HCT116 (cell line): ENCODE results near the gene ANGEL1. TPM values are rescaled to one million over a fixed set of nuclear protein-coding genes. Genes with fewer than 3 reads are reported as not detected.

Experiments
- ATAC-seq: fragments of 200-7000 bp; cut with Tn5 transposase; 2 replicates; pipeline ENCODE4 v1.9.1; 2020; ENCODE audit warnings: mild to moderate bottlenecking, moderate library complexity
- BruUV-seq: library from RNA; stranded (reverse); fragments of 400-500 nt; replicated peaks from 2 replicates; lab custom pipeline; 2021; lab: Mats Ljungman, UMichigan
- CTCF ChIA-PET: fragments of 300-600 bp; sonication (Branson Sonifier 250); formaldehyde crosslinking; loops from one replicate; lab custom pipeline; 2021; ENCODE audit warnings: antibody characterized with exemption; lab: Charles Lee
- POLR2A ChIA-PET: fragments of 300-600, 350-600 bp; sonication (Branson Sonifier 250); formaldehyde crosslinking; loops from one replicate; lab custom pipeline; 2021; ENCODE audit warnings: antibody characterized with exemption; lab: Charles Lee
- RAD21 ChIA-PET, 2 experiments: fragments of 300-600 bp; sonication (Branson Sonifier 250); formaldehyde crosslinking; loops; one replicate each; lab custom pipeline; 2023; ENCODE audit warnings: low total read pairs in 2 of 2; ENCODE audit not compliant: uncharacterized antibody in 2 of 2, unreplicated experiment in 2 of 2, low non-redundant PET in 1 of 2; lab: Charles Lee
- DNase-seq: peaks from one replicate; pipeline ENCODE4 v3.0.0-alpha.2; 2010; ENCODE audit warnings: low read depth, low spot score
- H2AFZ ChIP-seq: fragments of 200-600 bp; shearing (Covaris generic), sonication (generic); 2 replicates; pipeline ENCODE4 v1.6.1; 2017; ENCODE audit warnings: low read depth, mixed run types, mixed read lengths, antibody characterized with exemption, low read length; ENCODE audit not compliant: poor library complexity, severe bottlenecking
- H3K27ac ChIP-seq: 2 replicates; pipeline ENCODE4 v1.5.1; 2012; ENCODE audit warnings: low read depth, low read length
- H3K27me3 ChIP-seq: fragments of 200-600 bp; sonication (generic); 2 replicates; pipeline ENCODE4 v1.6.1; 2016; ENCODE audit warnings: mixed run types, low read length, mixed read lengths; ENCODE audit not compliant: insufficient read depth
- H3K36me3 ChIP-seq, 2 experiments: fragments of 200-500 bp in 1 of 2; fragments of 200-600 bp in 1 of 2; sonication (Bioruptor generic) in 1 of 2; sonication (generic) in 1 of 2; 2 replicates each; pipeline versions ENCODE4 v1.5.1 to v1.6.1; 2014 to 2016; ENCODE audit warnings: low read length in 2 of 2, inconsistent platforms in 1 of 2, mixed read lengths in 1 of 2, mixed run types in 1 of 2; ENCODE audit not compliant: insufficient read depth in 2 of 2, control insufficient read depth in 1 of 2
- H3K4me1 ChIP-seq, 2 experiments: fragments of 200-600 bp in 1 of 2; sonication (generic) in 1 of 2; 2 replicates each; pipeline versions ENCODE4 v1.5.1 to v1.6.1; 2012 to 2017; ENCODE audit warnings: low read length in 2 of 2, inconsistent platforms in 1 of 2, mild to moderate bottlenecking in 1 of 2, mixed read lengths in 1 of 2, mixed run types in 1 of 2, moderate library complexity in 1 of 2; ENCODE audit not compliant: insufficient read depth in 2 of 2, control insufficient read depth in 1 of 2
- H3K4me2 ChIP-seq: fragments of 200-600 bp; sonication (generic); 2 replicates; pipeline ENCODE4 v1.6.1; 2017; ENCODE audit warnings: mixed run types, low read length, mixed read lengths
- H3K4me3 ChIP-seq, 2 experiments: fragments of 200-600 bp in 1 of 2; sonication (generic) in 1 of 2; replicated peaks in 1 of 2; 2 replicates each; pipeline ENCODE4 v1.5.1; 2011 to 2016; ENCODE audit warnings: low read length in 2 of 2, control low read depth in 1 of 2, low read depth in 1 of 2, mild to moderate bottlenecking in 1 of 2, mixed read lengths in 1 of 2, mixed run types in 1 of 2
- H3K79me2 ChIP-seq: fragments of 200-600 bp; sonication (generic); 2 replicates; pipeline ENCODE4 v1.6.1; 2017; ENCODE audit warnings: mild to moderate bottlenecking, mixed run types, low read length, moderate library complexity, mixed read lengths; ENCODE audit not compliant: insufficient read depth
- H3K9ac ChIP-seq: fragments of 200-600 bp; sonication (generic); 2 replicates; pipeline ENCODE4 v1.6.1; 2016; ENCODE audit warnings: low read length, mixed read lengths
- H3K9me2 ChIP-seq: fragments of 200-600 bp; sonication (generic), shearing (Covaris generic); 2 replicates; pipeline ENCODE4 v1.6.1; 2017; ENCODE audit warnings: mixed run types, mild to moderate bottlenecking, moderate library complexity; ENCODE audit not compliant: insufficient read depth
- H3K9me3 ChIP-seq, 2 experiments: fragments of 200-500 bp in 1 of 2; fragments of 200-600 bp in 1 of 2; sonication (Bioruptor generic) in 1 of 2; sonication (generic) in 1 of 2; 2 replicates each; pipeline ENCODE4 v1.6.1; 2014 to 2017; ENCODE audit warnings: low read length in 2 of 2, mixed read lengths in 2 of 2, inconsistent platforms in 1 of 2, low read depth in 1 of 2, mild to moderate bottlenecking in 1 of 2, mixed run types in 1 of 2, moderate library complexity in 1 of 2; ENCODE audit not compliant: control insufficient read depth in 1 of 2, insufficient read depth in 1 of 2
- H4K20me1 ChIP-seq: fragments of 200-600 bp; sonication (generic), shearing (Covaris generic); 2 replicates; pipeline ENCODE4 v1.6.1; 2017; ENCODE audit warnings: mixed run types, mild to moderate bottlenecking, moderate library complexity; ENCODE audit not compliant: insufficient read depth
- CEBPB ChIP-seq: IDR thresholded peaks from 2 replicates; pipeline ENCODE4 v1.6.1; 2012; ENCODE audit warnings: low read depth
- EGR1 ChIP-seq: IDR thresholded peaks from 2 replicates; pipeline ENCODE4 v1.6.1; 2012; ENCODE audit warnings: low read depth
- ELF1 ChIP-seq: IDR thresholded peaks from 2 replicates; pipeline ENCODE4 v1.6.1; 2012; ENCODE audit warnings: low read depth, borderline replicate concordance
- EZH2phosphoT487 ChIP-seq: fragments of 200-600 bp; IDR thresholded peaks from 2 replicates; pipeline ENCODE4 v1.6.1; 2018; ENCODE audit warnings: antibody characterized with exemption, borderline replicate concordance
- POLR2AphosphoS5 ChIP-seq: IDR thresholded peaks from 2 replicates; pipeline ENCODE4 v1.6.1; 2011; ENCODE audit warnings: mild to moderate bottlenecking, low read depth, low read length, moderate library complexity
- RAD21 ChIP-seq: IDR thresholded peaks from 2 replicates; pipeline ENCODE4 v1.6.1; 2012; ENCODE audit warnings: low read depth, mild to moderate bottlenecking
- SIN3A ChIP-seq: IDR thresholded peaks from 2 replicates; pipeline ENCODE4 v1.6.1; 2012; ENCODE audit warnings: low read depth
- SRF ChIP-seq: IDR thresholded peaks from 2 replicates; pipeline ENCODE4 v1.6.1; 2012; ENCODE audit warnings: low read depth
- intact Hi-C: fragments of 100-400 bp; cut with micrococcal nuclease; formaldehyde crosslinking; loops from 2 replicates; pipeline ENCODE4 v1.10.0; 2022
- total RNA-seq: library from RNA; stranded (reverse); gene quantifications from one replicate; pipeline ENCODE4 v1.2.1, GENCODE V29; 2021; ENCODE audit not compliant: unreplicated experiment
- TF ChIP-seq, protein P1 (sequence below): IDR thresholded peaks from 2 replicates; pipeline ENCODE4 v1.6.1; 2012; ENCODE audit warnings: low read depth
- TF ChIP-seq, protein P2 (sequence below), 3 experiments: fragments of 200-600 bp in 1 of 3; sonication (generic) in 1 of 3; IDR thresholded peaks in 2 of 3; conservative IDR thresholded peaks in 1 of 3; 2 replicates each; pipeline ENCODE4 v1.5.1; 2012 to 2017; ENCODE audit warnings: low read depth in 2 of 3, low read length in 2 of 3, antibody characterized with exemption in 1 of 3, borderline replicate concordance in 1 of 3, control low read depth in 1 of 3, mild to moderate bottlenecking in 1 of 3, mixed read lengths in 1 of 3, mixed run types in 1 of 3, moderate library complexity in 1 of 3; ENCODE audit not compliant: insufficient read depth in 1 of 3

ANGEL1 gene
- total RNA-seq, 1 experiment from 2014 or later: 20.6 TPM

DNA sequence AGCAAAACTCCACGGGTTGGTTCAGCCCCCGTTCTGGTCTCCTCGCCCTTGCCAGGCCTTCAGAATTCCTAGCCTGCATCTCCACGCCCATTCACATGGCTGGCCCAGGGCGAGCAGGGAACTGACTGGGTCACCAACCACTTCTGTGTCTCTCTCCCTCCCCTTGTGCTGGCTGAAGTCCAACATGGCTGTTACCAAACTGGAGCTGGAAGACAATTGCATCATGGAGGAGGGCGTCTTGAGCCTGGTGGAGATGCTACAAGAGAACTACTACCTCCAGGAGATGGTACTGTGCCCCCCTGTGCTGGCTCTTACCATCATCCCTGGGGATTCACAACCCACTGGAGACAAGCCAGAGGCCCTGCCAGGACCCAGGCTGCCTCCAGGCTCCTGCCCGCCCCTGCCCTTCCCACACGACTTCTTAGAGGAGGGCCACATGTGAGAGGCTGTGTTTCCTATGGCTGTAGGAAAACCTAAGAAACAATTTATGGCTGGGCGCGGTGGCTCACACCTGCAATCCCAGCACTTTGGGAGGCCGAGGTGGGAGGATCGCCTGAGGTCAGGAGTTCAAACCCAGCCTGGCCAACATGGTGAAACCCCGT lies 23.4 kb upstream of the ANGEL1 start:
- Histone ChIP-seq H3K9ac (no peak overlapping the region), H3K4me2 (no peak overlapping the region), H2AFZ (no peak overlapping the region), H3K79me2 (no peaks in the 10 kb centered on the region), H3K9me3 (no peaks in the 10 kb centered on the region), H3K27me3 (no peaks in the 10 kb centered on the region), H4K20me1 (no peaks in the 10 kb centered on the region), H3K4me1 (no peaks in the 10 kb centered on the region), H3K9me2 (no peaks in the 10 kb centered on the region), H3K36me3 (no peaks in the 10 kb centered on the region), H3K4me3 (no peak overlapping the region), H3K27ac (no peak overlapping the region)
- ATAC-seq: no peak
- ChIA-PET RAD21 (no interaction called here), CTCF (no interaction called here), POLR2A (no interaction called here)
- intact Hi-C loops: no loop called here
- no TSS peak for BruUV-seq
- no peak for DNase-seq
- TF ChIP-seq POLR2AphosphoS5: no peak
- no peak for TF ChIP-seq RAD21
- TF ChIP-seq ELF1: no peak

DNA sequence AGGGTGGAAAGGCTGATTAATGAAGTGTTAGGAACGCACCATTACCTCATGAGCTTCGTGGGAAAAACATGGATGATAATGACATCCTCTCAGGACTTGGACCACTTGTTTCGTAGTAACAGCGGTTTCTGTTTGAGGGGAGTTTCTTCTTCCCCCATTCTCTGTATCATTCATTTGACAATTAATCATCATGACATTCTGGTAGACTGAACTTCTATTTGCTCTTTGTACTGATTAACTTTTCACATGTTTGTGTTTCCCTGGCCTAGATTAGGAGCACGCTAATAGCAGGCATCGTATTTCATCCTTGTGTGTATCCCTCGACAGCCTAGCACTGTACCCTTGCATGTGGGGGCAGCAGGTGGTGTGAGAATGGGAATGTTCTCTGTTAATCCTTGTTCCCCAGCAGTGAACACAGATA lies 21.6 kb upstream of the ANGEL1 start:
- no peaks in the 10 kb centered on the region for H3K79me2 ChIP-seq
- ATAC-seq (no peak), DNase-seq (no peak)
- no peak overlapping the region for H3K27ac ChIP-seq
- no peaks in the 10 kb centered on the region for H3K9me2 ChIP-seq
- CTCF ChIA-PET: no interaction called here
- H3K9ac ChIP-seq: no peak overlapping the region
- no peaks in the 10 kb centered on the region for H4K20me1 ChIP-seq
- H3K9me3 ChIP-seq: no peaks in the 10 kb centered on the region
- RAD21 ChIA-PET: no interaction called here
- H3K4me2 ChIP-seq: no peak overlapping the region
- no TSS peak for BruUV-seq
- no peaks in the 10 kb centered on the region for H3K4me1 ChIP-seq
- intact Hi-C loops: no loop called here
- H3K36me3 ChIP-seq: no peaks in the 10 kb centered on the region
- no peak overlapping the region for H2AFZ ChIP-seq
- H3K27me3 ChIP-seq: no peaks in the 10 kb centered on the region
- POLR2A ChIA-PET: no interaction called here
- H3K4me3 ChIP-seq: no peak overlapping the region
- TF ChIP-seq ELF1 (no peak), EZH2phosphoT487 (no peak), CEBPB (no peak), SIN3A (no peak), RAD21 (no peak), SRF (no peak), EGR1 (no peak)
- TF ChIP-seq, protein P1, sequence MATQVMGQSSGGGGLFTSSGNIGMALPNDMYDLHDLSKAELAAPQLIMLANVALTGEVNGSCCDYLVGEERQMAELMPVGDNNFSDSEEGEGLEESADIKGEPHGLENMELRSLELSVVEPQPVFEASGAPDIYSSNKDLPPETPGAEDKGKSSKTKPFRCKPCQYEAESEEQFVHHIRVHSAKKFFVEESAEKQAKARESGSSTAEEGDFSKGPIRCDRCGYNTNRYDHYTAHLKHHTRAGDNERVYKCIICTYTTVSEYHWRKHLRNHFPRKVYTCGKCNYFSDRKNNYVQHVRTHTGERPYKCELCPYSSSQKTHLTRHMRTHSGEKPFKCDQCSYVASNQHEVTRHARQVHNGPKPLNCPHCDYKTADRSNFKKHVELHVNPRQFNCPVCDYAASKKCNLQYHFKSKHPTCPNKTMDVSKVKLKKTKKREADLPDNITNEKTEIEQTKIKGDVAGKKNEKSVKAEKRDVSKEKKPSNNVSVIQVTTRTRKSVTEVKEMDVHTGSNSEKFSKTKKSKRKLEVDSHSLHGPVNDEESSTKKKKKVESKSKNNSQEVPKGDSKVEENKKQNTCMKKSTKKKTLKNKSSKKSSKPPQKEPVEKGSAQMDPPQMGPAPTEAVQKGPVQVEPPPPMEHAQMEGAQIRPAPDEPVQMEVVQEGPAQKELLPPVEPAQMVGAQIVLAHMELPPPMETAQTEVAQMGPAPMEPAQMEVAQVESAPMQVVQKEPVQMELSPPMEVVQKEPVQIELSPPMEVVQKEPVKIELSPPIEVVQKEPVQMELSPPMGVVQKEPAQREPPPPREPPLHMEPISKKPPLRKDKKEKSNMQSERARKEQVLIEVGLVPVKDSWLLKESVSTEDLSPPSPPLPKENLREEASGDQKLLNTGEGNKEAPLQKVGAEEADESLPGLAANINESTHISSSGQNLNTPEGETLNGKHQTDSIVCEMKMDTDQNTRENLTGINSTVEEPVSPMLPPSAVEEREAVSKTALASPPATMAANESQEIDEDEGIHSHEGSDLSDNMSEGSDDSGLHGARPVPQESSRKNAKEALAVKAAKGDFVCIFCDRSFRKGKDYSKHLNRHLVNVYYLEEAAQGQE: no peak
- TF ChIP-seq, protein P2, sequence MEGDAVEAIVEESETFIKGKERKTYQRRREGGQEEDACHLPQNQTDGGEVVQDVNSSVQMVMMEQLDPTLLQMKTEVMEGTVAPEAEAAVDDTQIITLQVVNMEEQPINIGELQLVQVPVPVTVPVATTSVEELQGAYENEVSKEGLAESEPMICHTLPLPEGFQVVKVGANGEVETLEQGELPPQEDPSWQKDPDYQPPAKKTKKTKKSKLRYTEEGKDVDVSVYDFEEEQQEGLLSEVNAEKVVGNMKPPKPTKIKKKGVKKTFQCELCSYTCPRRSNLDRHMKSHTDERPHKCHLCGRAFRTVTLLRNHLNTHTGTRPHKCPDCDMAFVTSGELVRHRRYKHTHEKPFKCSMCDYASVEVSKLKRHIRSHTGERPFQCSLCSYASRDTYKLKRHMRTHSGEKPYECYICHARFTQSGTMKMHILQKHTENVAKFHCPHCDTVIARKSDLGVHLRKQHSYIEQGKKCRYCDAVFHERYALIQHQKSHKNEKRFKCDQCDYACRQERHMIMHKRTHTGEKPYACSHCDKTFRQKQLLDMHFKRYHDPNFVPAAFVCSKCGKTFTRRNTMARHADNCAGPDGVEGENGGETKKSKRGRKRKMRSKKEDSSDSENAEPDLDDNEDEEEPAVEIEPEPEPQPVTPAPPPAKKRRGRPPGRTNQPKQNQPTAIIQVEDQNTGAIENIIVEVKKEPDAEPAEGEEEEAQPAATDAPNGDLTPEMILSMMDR (IDR thresholded peaks at IDR 0.05 in 2 of 3, conservative IDR thresholded peaks at IDR 0.05 in 1 of 3; ENCODE audit: borderline replicate concordance in 1 of 3, insufficient read depth in 1 of 3, low read depth in 2 of 3, low read length in 2 of 3): no peak
